Measurements from ENCODE around the gene GMPPA.

The GMPPA gene

DNA sequence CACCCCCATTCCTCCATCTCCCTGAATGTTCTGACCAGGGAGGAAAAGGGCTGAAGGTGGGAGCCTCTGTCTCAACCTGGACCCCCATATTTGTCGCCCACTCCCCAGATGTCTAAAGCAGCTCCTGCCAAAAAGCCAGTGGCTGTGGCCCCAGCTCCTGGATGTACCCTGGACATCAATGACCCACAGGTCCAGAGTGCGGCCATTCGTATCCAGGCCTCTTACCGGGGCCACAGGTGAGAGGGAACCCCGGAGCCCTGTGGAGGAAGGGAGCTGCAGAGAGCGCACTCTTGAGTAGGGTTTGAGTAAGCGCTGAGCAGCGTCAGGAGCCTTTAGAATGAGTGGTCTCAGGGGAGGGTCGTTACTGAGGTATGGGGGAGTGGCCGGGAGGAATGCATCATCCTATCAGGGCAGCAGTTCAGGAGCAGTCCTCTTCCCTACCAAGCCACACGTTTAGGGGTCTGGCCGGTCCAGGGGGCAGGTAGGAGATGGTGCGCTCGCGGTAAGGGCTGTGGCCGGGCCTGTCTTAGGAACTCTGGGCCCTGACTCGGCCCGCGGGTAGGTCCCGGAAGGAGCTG, 2.4 kb upstream of the GMPPA start:
- TF ChIP-seq, protein P1, sequence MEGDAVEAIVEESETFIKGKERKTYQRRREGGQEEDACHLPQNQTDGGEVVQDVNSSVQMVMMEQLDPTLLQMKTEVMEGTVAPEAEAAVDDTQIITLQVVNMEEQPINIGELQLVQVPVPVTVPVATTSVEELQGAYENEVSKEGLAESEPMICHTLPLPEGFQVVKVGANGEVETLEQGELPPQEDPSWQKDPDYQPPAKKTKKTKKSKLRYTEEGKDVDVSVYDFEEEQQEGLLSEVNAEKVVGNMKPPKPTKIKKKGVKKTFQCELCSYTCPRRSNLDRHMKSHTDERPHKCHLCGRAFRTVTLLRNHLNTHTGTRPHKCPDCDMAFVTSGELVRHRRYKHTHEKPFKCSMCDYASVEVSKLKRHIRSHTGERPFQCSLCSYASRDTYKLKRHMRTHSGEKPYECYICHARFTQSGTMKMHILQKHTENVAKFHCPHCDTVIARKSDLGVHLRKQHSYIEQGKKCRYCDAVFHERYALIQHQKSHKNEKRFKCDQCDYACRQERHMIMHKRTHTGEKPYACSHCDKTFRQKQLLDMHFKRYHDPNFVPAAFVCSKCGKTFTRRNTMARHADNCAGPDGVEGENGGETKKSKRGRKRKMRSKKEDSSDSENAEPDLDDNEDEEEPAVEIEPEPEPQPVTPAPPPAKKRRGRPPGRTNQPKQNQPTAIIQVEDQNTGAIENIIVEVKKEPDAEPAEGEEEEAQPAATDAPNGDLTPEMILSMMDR (IDR thresholded peaks at IDR 0.05) = no peak

- TF ChIP-seq, protein P1 (IDR thresholded peaks at IDR 0.05) = no peak
These were observed 1.7 kb upstream of the GMPPA start for GRCh38 chr2:219496825-219497494.

GRCh38 chr2:219497495-219498279, 1.0 kb upstream of the GMPPA start:
- TF ChIP-seq, protein P1 (IDR thresholded peaks at IDR 0.05) = no peak

DNA sequence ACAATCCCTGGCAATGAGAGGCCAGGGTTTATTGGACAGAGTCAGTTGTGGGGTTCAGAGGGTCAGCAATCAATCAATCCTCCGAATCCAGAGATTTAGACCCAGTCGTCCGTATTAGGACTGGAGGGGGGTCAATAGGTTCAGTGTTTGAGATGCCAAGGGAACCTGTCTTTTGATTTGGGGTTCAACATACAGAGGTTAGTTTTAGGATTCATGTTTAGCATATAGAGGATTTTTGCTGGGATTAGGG, 292 bp downstream of the GMPPA start:
- TF ChIP-seq, protein P1 (IDR thresholded peaks at IDR 0.05) = no peak

DNA sequence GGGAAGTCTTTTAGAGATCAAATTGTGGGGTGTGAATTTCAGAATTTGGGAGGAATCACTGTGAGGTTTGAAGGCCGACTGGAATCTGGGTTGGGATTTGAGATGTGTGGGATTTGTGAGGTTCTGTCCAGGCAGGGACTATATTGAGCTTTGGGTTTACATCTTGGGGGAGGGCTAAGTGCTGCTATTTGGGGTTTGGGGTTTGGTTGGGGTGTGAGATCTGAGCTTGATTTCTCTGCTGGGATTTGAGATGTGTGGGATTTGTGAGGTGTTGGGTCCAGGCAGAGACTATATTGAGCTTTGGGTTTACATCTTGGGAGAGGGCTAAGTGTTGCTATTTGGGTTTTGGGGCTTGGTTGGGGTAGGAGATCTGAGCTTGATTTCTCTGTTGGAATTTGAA, 864 bp downstream of the GMPPA start:
- TF ChIP-seq, protein P1 (IDR thresholded peaks at IDR 0.05) = no peak

- TF ChIP-seq, protein P1 (IDR thresholded peaks at IDR 0.05) = no peak
These were observed 1.4 kb downstream of the GMPPA start for GRCh38 chr2:219500135-219500534.

GRCh38 chr2:219501849-219502248, 3.2 kb downstream of the GMPPA start:
- TF ChIP-seq, protein P1 (IDR thresholded peaks at IDR 0.05) = no peak

Measured in LNCAP (cell line).